Measurements from ENCODE around the gene SGSM2. TPM values are rescaled to one million over a fixed set of nuclear protein-coding genes. Genes with fewer than 3 reads are reported as not detected.

Gene SGSM2
- total RNA-seq, 1 experiment from 2014 or later: 47.2 TPM

DNA sequence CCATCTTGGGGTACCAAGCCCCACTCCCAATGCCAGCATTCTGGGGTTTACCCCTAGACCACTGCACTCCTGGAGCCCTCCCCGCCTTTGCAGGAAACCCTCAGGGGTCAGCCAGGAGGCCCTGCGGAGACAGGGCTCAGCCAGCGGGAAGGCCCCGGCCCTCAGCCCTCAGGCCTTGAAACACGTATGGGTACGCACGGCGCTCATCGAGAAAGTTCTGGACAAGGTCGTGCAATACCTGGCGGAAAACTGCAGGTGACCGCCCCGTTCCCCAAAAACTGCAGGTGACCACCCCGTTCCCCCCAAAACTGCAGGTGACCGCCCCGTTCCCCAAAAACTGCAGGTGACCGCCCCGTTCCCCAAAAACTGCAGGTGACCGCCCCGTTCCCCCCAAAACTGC is 24.7 kb downstream of the SGSM2 start:
- H3F3A ChIP-seq (ENCODE audit: low read length, unreplicated experiment): no peaks in the 10 kb centered on the region
- no peak for TF ChIP-seq CTCF (conservative IDR thresholded peaks at IDR 0.05; ENCODE audit: low read depth, low read length)
- no peak for TF ChIP-seq EZH2phosphoT487 (IDR thresholded peaks at IDR 0.05; ENCODE audit: borderline replicate concordance, low read length)
- no peak for TF ChIP-seq EZH2 (IDR thresholded peaks at IDR 0.05; ENCODE audit: low read length, unreplicated experiment)
- peaks cover 17% of the 10 kb centered on the region for H3K4me1 ChIP-seq (ENCODE audit: insufficient read depth, low read length)
- ChIA-PET CTCF (no interaction called here), POLR2A (ENCODE audit: unreplicated experiment) (no interaction called here)
- no peaks in the 10 kb centered on the region for H3K27me3 ChIP-seq (ENCODE audit: low read length)
- H2AFZ ChIP-seq (ENCODE audit: low read length): no peak overlapping the region
- no peak overlapping the region for H3K27ac ChIP-seq (ENCODE audit: low read length)
- DNase-seq (no peak), ATAC-seq (no peak)
- no peaks in the 10 kb centered on the region for H3K9me3 ChIP-seq (ENCODE audit: low read length)
- H3K36me3 ChIP-seq (ENCODE audit: low read depth, low read length): no peaks in the 10 kb centered on the region
- BruUV-seq (replicated peaks): no TSS peak
- H3K9me2 ChIP-seq (replicated peaks; ENCODE audit: low read length): no peaks in the 10 kb centered on the region
- no peak overlapping the region for H3K4me2 ChIP-seq (ENCODE audit: low read length)
- no peaks in the 10 kb centered on the region for H4K20me1 ChIP-seq (ENCODE audit: low read length)
- intact Hi-C loops (cut with micrococcal nuclease): no loop called here
- H3K9ac ChIP-seq (ENCODE audit: low read length): no peak overlapping the region
- H3K79me2 ChIP-seq (ENCODE audit: low read length): no peaks in the 10 kb centered on the region
- H3K4me3 ChIP-seq (ENCODE audit: low read length): no peak overlapping the region

DNA sequence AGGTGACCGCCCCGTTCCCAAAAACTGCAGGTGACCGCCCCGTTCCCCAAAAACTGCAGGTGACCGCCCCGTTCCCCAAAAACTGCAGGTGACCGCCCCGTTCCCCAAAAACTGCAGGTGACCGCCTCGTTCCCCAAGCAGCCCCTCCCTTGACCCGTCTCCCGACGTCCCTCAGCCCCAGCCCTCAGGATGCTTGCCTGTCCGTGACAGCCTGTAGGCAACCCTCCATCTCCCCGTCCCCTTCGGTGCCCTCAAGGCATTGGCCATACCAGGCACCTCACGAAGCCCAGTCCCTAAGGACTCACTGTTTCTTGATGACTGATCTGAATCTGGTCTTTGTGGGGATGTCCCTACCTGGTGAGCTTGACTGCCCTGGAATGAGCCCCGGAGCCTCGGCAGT is 25.1 kb downstream of the SGSM2 start:
- POLR2A ChIA-PET (ENCODE audit: unreplicated experiment): no interaction called here

More for the DNA sequence above, 25.1 kb downstream of the SGSM2 start:
- DNase-seq (no peak), ATAC-seq (no peak)
- CTCF ChIA-PET: no interaction called here
- BruUV-seq (replicated peaks): no TSS peak
- intact Hi-C loops (cut with micrococcal nuclease): no loop called here
- Histone ChIP-seq H2AFZ (ENCODE audit: low read length) (no peak overlapping the region), H3K9me2 (replicated peaks; ENCODE audit: low read length) (no peaks in the 10 kb centered on the region), H4K20me1 (ENCODE audit: low read length) (no peaks in the 10 kb centered on the region), H3K27me3 (ENCODE audit: low read length) (no peaks in the 10 kb centered on the region), H3K4me3 (ENCODE audit: low read length) (no peak overlapping the region), H3K4me1 (ENCODE audit: insufficient read depth, low read length) (peaks cover 17% of the 10 kb centered on the region), H3K9ac (ENCODE audit: low read length) (no peak overlapping the region), H3K4me2 (ENCODE audit: low read length) (no peak overlapping the region), H3K79me2 (ENCODE audit: low read length) (no peaks in the 10 kb centered on the region), H3F3A (ENCODE audit: low read length, unreplicated experiment) (no peaks in the 10 kb centered on the region), H3K36me3 (ENCODE audit: low read depth, low read length) (no peaks in the 10 kb centered on the region), H3K27ac (ENCODE audit: low read length) (no peak overlapping the region), H3K9me3 (ENCODE audit: low read length) (no peaks in the 10 kb centered on the region)
- TF ChIP-seq CTCF (conservative IDR thresholded peaks at IDR 0.05; ENCODE audit: low read depth, low read length) (no peak), EZH2 (IDR thresholded peaks at IDR 0.05; ENCODE audit: low read length, unreplicated experiment) (no peak), EZH2phosphoT487 (IDR thresholded peaks at IDR 0.05; ENCODE audit: borderline replicate concordance, low read length) (no peak)
